Effector CD8-positive, alpha-beta T cell (primary cell): ENCODE results near the gene TRIP13.

Experiments
- DNase-seq: peaks from one replicate; lab custom pipeline; 2025; lab: John Stamatoyannopoulos, UW

Gene TRIP13

GRCh38 chr5:854966-855743, 37.5 kb upstream of the TRIP13 start:
- DNase-seq, result no peak

DNA sequence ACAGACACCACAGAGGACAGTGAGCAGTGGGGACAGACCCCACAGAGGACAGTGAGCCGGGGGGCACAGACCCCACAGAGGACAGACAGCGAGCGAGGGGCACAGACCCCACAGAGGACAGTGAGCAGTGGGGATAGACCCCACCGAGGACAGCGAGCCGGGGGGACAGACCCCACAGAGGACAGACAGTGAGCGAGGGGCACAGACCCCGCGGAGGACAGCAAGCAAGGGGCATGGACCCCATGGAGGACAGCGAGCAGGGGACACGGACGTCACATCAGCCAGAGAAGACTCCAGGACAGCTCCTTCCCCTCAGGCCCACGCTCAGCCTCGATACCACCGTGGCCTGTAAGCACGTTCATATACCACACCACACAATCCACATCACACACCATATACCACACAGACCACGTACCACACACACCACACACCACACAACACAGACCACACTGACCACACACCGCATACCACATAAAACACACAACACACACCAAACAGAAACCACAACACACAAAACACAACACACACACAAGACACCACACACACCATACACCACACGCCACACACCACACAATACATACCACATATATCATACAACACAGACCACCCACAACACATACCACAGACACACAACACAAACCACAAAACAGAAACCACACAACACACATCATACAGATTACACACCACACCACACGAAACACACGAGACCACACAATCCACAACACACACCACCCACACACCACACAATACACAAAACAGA, 36.7 kb upstream of the TRIP13 start:
- no peak for DNase-seq

DNA sequence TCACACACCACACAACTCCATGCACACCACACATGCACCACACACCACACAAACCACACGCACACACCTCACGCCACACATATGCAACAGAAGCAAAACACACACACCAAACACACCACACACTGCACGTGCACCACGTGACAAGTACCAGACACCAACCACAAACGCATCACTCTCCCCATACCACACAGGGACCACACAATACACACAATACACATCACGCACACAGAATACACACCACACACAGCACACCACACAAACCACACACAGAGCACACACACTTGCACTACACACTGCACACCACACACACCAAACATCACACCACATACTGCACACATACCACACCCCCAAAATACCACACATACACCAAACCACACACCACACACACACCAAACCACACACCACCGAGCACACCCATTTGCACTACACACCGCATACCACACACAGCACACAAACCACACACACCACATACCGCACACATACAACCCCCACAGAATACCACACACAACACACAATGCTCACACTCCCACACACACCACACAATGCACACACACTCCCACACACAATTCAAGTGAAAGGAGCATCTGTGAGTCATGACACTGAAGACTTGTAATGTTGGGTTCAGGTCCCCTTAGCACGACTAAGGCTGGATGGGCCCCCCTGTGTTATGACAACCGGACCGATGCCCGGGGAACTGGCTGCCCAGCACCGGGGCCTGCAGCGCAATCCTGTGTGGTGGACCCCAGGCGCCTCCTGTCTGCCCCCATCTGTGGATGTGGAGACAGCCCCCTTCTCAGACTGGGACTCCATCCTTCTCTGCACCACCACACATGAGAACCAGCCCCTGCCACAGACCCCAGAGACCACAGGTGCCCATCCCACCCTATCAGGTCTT, 35.9 kb upstream of the TRIP13 start:
- no peak for DNase-seq

- no peak for DNase-seq
Measured at GRCh38 chr5:858726-859125, 34.0 kb upstream of the TRIP13 start.

DNA sequence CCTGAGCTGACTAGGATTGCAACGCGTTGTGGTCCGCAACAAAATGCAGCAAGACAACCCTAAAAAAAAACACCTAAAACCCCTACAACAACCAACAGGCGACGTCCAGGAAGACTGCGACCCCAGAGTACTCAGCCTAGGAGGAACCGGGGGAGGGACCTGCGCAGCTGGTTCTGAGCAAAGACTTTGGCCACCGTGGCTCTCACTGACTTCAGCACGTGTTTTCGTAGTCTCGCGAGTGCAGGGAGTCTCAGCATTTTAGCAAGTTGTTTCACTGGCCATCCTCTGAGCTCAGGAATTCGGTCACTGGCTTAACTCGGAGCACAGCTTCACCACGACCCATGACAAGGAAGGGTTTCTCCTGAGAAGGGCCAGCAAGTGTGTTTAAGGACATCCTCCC, 33.3 kb upstream of the TRIP13 start:
- DNase-seq, result no peak

DNA sequence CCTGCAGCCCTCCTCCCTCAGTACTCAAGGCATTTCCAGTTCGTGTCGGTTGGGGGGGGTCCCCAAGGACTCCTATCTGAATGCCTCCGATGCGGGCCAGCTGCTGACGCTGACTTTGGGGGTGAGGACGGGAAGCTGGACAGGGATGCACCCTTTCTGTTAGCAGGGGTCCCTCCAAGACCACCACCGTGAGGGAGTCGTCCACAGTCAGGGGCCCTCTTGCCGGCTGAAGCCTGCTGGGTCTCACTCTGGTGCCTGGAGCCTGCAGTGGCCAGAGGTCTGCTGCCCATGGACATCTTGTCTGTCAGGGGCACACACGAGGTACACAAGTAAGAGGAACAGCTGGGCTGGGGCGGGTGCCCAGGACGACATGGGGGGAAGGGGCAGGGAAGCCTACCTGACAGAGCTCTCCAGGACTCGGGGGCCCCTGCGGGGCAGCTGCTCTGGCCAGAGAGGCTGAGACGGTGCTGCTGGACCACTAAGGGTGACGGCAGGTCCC, 32.8 kb upstream of the TRIP13 start:
- DNase-seq, result no peak

DNA sequence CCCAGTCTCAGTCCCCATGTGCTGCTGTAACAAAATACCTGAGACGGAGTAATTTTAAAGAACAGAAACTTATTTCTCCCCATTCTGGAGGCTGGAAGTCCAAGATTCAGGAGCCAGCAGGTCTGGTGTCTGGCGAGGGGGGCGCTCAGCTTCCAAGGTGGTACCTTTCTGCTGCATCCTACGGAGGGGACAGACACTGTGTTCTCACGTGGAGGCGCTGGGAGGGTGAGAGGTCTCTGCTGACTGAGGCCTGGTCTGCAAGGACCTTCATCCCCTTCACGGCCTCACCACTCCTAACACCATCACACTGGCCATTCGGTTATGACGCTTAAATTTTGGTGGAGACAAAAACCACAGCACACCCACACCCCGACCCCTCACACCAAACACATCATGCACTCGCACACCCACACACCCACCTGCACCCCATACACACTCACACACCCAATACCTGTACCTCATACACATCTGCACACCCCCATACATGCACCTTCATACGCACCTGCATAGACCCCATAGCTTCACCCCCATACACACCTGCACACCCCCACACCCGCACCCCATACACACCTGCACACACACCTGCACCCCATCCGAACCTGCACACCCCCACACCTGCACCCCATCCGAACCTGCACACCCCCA, 32.1 kb upstream of the TRIP13 start:
- no peak for DNase-seq

DNA sequence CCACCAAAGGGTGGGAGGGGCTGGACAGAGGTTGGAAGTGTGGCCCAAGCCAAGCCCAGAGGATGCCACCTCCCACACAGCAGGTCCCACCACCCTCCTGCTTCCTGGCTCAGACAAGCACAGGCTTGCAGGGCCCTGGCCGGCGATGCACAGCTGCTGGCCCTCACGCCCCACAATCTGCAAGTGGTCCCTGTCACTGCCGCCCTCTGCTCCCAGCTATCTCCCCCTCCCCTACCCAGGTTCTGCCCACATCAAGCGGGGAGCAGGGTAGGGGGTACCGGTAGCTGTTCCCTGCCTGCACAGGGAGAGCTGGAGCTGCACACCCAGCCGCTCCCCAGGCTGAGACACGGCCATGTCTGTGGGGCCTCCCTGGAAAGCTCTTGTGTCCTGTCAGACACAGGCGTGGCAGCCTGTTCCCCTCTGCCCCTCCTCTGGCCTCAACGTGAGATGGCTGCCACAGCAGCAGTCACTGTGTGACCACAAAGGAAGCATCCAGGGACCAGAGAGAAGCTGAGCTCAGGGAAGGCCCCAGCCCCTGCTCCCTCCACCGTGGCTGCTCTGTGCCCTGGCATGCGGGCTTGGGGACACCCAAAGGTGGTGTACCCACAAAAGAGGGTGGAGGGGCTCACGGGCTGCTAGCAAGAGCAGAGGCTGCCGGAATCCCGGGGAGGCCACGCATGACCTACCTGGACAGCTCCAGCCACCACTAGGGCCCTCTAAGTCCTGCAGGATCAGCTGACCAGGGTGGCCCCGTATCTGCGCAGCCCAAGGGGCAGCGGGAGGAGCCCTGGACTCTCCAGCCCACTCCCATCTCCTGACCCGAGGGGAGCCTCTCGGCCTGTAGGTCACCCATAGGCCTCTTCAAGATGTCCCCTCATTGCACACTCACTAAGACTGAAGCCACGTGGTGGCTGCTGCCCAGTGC, 31.0 kb upstream of the TRIP13 start:
- DNase-seq, result no peak

DNA sequence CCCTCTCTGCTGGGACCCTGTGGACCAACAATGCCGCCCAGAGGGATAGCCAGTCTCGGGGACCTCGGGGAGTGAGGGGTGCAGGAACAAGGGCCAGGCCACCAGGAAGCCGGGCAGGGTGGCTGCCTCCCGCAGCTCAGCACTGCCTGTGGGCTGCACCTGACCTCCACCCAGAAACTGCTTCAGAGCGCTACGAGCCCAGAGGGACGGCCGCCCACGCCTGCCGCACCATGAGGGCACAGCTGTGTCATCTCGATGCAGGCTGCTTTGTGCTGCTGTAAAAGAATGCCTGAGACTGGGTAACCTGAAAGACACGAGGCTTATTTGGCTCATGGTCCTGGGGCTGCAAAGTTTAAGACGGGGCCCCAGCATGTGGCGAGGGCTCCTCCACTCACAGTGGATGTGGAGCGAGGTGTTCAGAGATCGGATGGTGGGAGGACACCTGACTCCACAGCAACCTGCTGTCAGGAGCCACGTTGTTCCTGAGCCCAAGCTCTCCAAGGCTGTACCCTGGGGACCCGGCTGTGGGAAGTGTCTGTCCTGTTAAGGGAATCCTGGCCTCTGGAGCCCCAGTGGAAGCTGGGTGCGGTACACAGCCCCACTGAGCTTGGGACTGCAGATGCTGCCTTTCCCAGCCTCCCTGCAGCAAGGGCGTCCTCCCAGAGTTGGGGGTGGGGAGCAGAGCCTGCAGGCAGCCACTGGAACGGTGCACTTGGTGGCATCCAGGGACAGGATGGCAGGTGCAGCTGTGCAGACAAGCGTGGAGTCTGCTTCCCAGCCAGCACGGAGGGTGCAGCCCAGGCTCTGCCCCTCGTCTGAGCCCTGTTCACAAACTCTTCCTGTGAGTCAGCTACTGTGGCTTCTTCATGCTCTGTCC, 30.1 kb upstream of the TRIP13 start:
- DNase-seq, result no peak

GRCh38 chr5:863244-863805, 29.4 kb upstream of the TRIP13 start:
- DNase-seq, result no peak

DNA sequence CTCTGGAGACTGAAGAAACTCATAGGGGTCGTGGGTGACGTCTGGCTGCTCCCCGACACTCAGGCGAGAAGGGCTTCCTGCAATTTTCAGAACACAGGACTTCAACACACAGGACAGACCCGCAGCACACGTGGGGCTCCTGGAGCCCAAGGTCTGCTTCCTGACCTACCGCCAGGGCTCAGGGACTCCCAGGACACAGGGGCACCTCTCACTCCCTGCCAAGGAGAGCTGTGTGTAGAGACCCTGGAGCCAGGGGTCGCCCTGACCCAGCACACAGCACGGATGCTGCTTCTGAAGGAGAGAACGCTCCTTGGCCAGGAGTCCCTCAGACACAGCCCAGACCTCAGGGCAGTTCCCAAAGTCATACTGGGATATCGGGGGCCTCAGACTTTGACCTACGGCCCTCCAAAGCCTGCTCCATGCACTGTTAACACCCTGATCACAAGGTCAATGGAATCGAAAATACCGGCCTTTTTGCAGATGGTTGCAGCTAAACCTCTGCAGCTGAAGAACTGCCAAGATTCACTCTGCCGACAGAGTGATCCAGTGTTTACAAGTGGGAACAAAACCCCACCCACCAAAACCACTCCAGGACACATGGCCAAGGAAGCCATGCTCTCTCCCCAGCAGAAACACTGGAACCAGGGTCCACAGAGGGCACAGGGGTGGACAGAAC, 28.1 kb upstream of the TRIP13 start:
- DNase-seq, result no peak

- DNase-seq, result no peak
Measured at GRCh38 chr5:865168-865521, 27.5 kb upstream of the TRIP13 start.

- no peak for DNase-seq
Measured at GRCh38 chr5:865771-866170, 26.9 kb upstream of the TRIP13 start.

DNA sequence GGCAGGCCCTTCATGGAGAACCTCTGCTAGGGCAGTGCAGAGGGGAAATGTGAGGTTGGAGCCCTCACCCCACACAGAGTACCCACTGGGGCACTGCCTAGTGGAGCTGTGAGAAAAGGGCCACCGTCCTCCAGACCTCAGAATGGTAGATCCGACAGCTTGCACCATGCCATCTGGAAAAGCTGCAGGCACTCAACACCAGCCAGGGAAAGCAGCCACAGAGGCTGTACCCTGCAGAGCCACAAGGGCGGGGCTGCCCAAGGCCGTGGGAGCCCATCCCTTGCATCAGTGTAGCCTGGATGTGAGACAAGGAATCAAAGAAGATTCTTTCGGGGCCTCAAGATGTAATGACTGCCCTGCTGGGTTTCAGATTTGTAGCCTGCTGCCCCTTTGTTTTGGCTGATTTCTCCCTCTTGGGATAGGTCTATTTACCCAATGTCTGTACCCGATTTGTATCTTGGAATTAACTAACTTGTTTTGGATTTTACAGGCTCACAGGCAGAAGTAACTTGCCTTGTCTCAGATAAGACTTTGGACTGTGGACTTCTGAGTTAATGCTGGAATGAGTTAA, 25.3 kb upstream of the TRIP13 start:
- no peak for DNase-seq

GRCh38 chr5:868428-869135, 24.1 kb upstream of the TRIP13 start:
- no peak for DNase-seq

DNA sequence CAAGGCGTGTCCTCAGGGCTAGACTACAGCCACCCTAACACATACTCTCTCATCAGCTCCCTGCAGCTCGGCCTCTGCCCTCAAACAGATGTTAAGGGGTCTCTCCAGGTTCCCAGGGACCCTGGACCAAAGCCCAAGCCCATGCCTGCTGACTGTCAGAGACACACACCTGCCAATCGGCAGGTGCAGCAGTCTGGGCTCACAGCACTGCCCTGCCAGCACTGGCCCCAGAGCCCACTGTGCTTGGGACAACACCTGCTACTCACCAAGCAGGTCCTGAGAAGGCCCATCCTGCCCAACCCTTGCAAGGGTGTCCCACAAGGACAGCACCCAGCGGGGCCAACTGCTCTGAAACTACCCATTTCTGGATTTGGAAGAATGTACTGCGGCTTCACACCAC, 21.7 kb upstream of the TRIP13 start:
- DNase-seq, result no peak

DNA sequence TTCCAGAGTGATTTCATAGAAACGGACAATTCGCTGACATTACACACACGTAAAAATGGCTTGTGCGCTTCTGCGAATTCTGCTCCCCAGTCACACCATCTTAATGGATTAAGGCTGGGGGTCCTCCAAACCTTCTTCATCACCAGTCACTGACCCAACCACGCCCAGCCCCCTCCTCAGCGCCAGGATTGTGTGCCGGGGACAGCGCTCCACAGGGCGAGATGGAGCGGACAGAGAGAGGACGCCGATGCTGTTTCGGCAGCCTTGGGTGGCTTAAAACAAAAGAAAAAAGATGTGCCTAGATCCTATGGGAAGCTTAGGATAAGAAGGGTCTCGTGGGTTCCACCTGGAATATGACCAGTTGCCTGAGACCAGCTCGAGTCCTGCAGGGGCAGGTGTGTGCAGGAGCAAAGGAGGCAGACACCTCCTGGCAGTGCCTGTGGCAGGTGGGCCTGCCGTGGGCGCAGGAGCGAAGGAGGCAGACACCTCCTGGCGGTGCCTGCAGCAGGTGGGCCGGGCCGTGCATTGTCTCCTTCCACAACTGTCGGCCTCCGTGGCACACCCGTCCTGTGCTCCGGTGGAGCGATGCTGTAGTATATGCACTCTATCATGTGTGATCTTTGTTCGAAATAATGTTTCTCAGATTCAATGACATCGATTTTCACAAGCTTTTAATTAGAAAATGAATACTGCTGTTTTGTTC, 20.9 kb upstream of the TRIP13 start:
- no peak for DNase-seq
